Tibial nerve (tissue), 4 donors: ENCODE results near the gene KIAA1191. TPM values are rescaled to one million over a fixed set of nuclear protein-coding genes. Genes with fewer than 3 reads are reported as not detected.

Experiments
- DNase-seq, 2 donors: peaks; one replicate each; pipeline ENCODE4 v3.0.0-alpha.2; 2019; ENCODE audit warnings: low spot score in 2 of 2
- H3K27ac ChIP-seq, 4 donors: fragments of 200-600 bp; sonication (generic) in 3 of 4; one replicate each; pipeline ENCODE4 v1.5.1; 2017 to 2019; ENCODE audit warnings: mild to moderate bottlenecking in 1 of 4
- H3K27me3 ChIP-seq, 2 donors: fragments of 200-600 bp; sonication (generic) in 1 of 2; one replicate each; pipeline versions ENCODE4 v1.5.1 to v1.6.0; 2017 to 2019
- H3K36me3 ChIP-seq, 3 donors: fragments of 200-600 bp; sonication (generic); one replicate each; pipeline ENCODE4 v1.5.1; 2018 to 2019
- H3K4me1 ChIP-seq, 4 donors: fragments of 200-600 bp; sonication (generic) in 3 of 4; one replicate each; pipeline ENCODE4 v1.5.1; 2017 to 2019
- H3K4me3 ChIP-seq, 4 donors: fragments of 200-600 bp; sonication (generic) in 3 of 4; one replicate each; pipeline ENCODE4 v1.5.1; 2017 to 2019; ENCODE audit warnings: mild to moderate bottlenecking in 1 of 4, moderate library complexity in 1 of 4
- H3K9me3 ChIP-seq, 4 donors: fragments of 200-600 bp; sonication (generic) in 3 of 4; one replicate each; pipeline ENCODE4 v1.5.1; 2017 to 2019
- CTCF ChIP-seq, 5 experiments: fragments of 200-600 bp in 3 of 5; fragments of 450-650 bp in 2 of 5; sonication (generic) in 3 of 5; IDR thresholded peaks; one replicate each; pipeline ENCODE4 v1.5.1; 2016 to 2019; ENCODE audit warnings: antibody characterized with exemption in 5 of 5, mild to moderate bottlenecking in 3 of 5, moderate library complexity in 2 of 5
- EP300 ChIP-seq, 2 donors: sonication (generic); formaldehyde crosslinking; IDR thresholded peaks; one replicate each; pipeline ENCODE4 v1.6.1; 2017; ENCODE audit warnings: antibody characterized with exemption in 2 of 2, mild to moderate bottlenecking in 1 of 2
- POLR2A ChIP-seq, 2 donors: fragments of 450-650 bp; IDR thresholded peaks; one replicate each; pipeline ENCODE4 v1.6.1; 2017; ENCODE audit warnings: antibody characterized with exemption in 2 of 2, mild to moderate bottlenecking in 2 of 2, moderate library complexity in 2 of 2
- WGBS, 2 donors: methylation state at CpG; one replicate each; pipeline ENCODE4 v1.1.5; 2018; 5-methylcytosine and 5-hydroxymethylcytosine counted together
- total RNA-seq, 4 donors: library from RNA; depleted of rRNA; stranded (reverse); fragments of >200 nt; gene quantifications; one replicate each; pipeline ENCODE4 v1.1.0, GENCODE V29; 2016

Gene KIAA1191
- total RNA-seq, 4 donors from 2014 or later: 77.9 to 91.3 (median 90.0) TPM

GRCh38 chr5:176342766-176343458 is 18.7 kb downstream of the KIAA1191 start:
- Histone ChIP-seq H3K27ac (no peak overlapping the region), H3K36me3 (peaks cover 0 to 65% (median 7%) of the 10 kb centered on the region in 3 donors), H3K9me3 (no peaks in the 10 kb centered on the region), H3K4me3 (no peak overlapping the region), H3K4me1 (no peaks in the 10 kb centered on the region), H3K27me3 (no peaks in the 10 kb centered on the region)
- no peak for TF ChIP-seq POLR2A (IDR thresholded peaks at IDR 0.05)
- 67 to 82% methylated on average over 2 of the region's 2 CpGs for WGBS, 2 donors
- no peak for DNase-seq

- no peak overlapping the region for H3K27ac ChIP-seq
Measured at GRCh38 chr5:176342158-176342483, 19.4 kb downstream of the KIAA1191 start.

GRCh38 chr5:176341325-176342157 is 20.0 kb downstream of the KIAA1191 start:
- TF ChIP-seq EP300 (IDR thresholded peaks at IDR 0.05): no peak
- Histone ChIP-seq H3K9me3 (no peaks in the 10 kb centered on the region), H3K27me3 (no peaks in the 10 kb centered on the region), H3K36me3 (peaks cover 0 to 65% (median 0%) of the 10 kb centered on the region in 3 donors), H3K27ac (no peak overlapping the region), H3K4me1 (no peaks in the 10 kb centered on the region), H3K4me3 (no peak overlapping the region)
- no peak for DNase-seq
- 84 to 100% methylated on average over 2 of the region's 2 CpGs for WGBS, 2 donors

More at GRCh38 chr5:176342158-176342483, 19.4 kb downstream of the KIAA1191 start:
- Histone ChIP-seq H3K4me3 (no peak overlapping the region), H3K27me3 (no peaks in the 10 kb centered on the region), H3K36me3 (peaks cover 0 to 65% (median 0%) of the 10 kb centered on the region in 3 donors), H3K9me3 (no peaks in the 10 kb centered on the region), H3K4me1 (no peaks in the 10 kb centered on the region)
- TF ChIP-seq POLR2A (IDR thresholded peaks at IDR 0.05): no peak
- no peak for TF ChIP-seq EP300 (IDR thresholded peaks at IDR 0.05)
- no peak for TF ChIP-seq CTCF (IDR thresholded peaks at IDR 0.05)
- no peak for DNase-seq
- 79 to 95% methylated on average over 1 of the region's 1 CpG for WGBS, 2 donors

- TF ChIP-seq POLR2A (IDR thresholded peaks at IDR 0.05): no peak
- TF ChIP-seq CTCF (IDR thresholded peaks at IDR 0.05): no peak
- TF ChIP-seq EP300 (IDR thresholded peaks at IDR 0.05): no peak
- WGBS, 2 donors: 91 to 92% methylated on average over 5 of the region's 5 CpGs
- DNase-seq: no peak
Measured at GRCh38 chr5:176339304-176339703, 22.3 kb downstream of the KIAA1191 start.

GRCh38 chr5:176337913-176338312 is 23.7 kb downstream of the KIAA1191 start:
- H3K27ac ChIP-seq: no peak overlapping the region
- H3K4me3 ChIP-seq: no peak overlapping the region
- 48 to 61% methylated on average over 1 of the region's 1 CpG for WGBS, 2 donors
- DNase-seq: no peak
- H3K9me3 ChIP-seq: peaks cover 0 to 13% (median 0%) of the 10 kb centered on the region in 4 donors
- no peak for TF ChIP-seq CTCF (IDR thresholded peaks at IDR 0.05)
- no peak for TF ChIP-seq POLR2A (IDR thresholded peaks at IDR 0.05)
- H3K4me1 ChIP-seq: no peaks in the 10 kb centered on the region
- no peaks in the 10 kb centered on the region for H3K27me3 ChIP-seq
- H3K36me3 ChIP-seq: peaks cover 0 to 61% (median 0%) of the 10 kb centered on the region in 3 donors

More at GRCh38 chr5:176339304-176339703, 22.3 kb downstream of the KIAA1191 start:
- no peak overlapping the region for H3K4me3 ChIP-seq
- H3K36me3 ChIP-seq: peaks cover 0 to 57% (median 0%) of the 10 kb centered on the region in 3 donors
- no peaks in the 10 kb centered on the region for H3K9me3 ChIP-seq
- no peak overlapping the region for H3K27ac ChIP-seq
- no peaks in the 10 kb centered on the region for H3K4me1 ChIP-seq
- no peaks in the 10 kb centered on the region for H3K27me3 ChIP-seq
